SJCRH30 (cell line): ENCODE measurements around the gene SNAP29. TPM values are rescaled to one million over a fixed set of nuclear protein-coding genes. Genes with fewer than 3 reads are reported as not detected.
"Not testable (repeated sequence)": the region's sequence is repeated elsewhere in the genome, so short reads cannot be mapped to it uniquely, and the experiment has no call there.

Experiments
- DNase-seq, 2 experiments: peaks; one replicate each; pipeline ENCODE4 v3.0.0-alpha.2; 2015 to 2020
- H3K27ac ChIP-seq: fragments of 250-450 bp; sonication (Bioruptor Pico); 2 replicates; pipeline ENCODE4 v1.5.1; 2020; ENCODE audit warnings: mild to moderate bottlenecking, moderate library complexity
- H3K27me3 ChIP-seq: fragments of 250-450 bp; sonication (Bioruptor Pico); 2 replicates; pipeline ENCODE4 v1.5.1; 2020; ENCODE audit warnings: mild to moderate bottlenecking, moderate library complexity
- H3K36me3 ChIP-seq: fragments of 250-450 bp; sonication (Bioruptor Pico); 2 replicates; pipeline ENCODE4 v1.5.1; 2020; ENCODE audit warnings: mild to moderate bottlenecking, moderate library complexity
- H3K4me1 ChIP-seq: fragments of 250-450 bp; sonication (Bioruptor Pico); 2 replicates; pipeline ENCODE4 v1.5.1; 2020; ENCODE audit warnings: mild to moderate bottlenecking, moderate library complexity
- H3K4me3 ChIP-seq: fragments of 250-450 bp; sonication (Bioruptor Pico); 2 replicates; pipeline ENCODE4 v1.5.1; 2020; ENCODE audit warnings: mild to moderate bottlenecking, moderate library complexity
- H3K9me3 ChIP-seq: fragments of 250-450 bp; sonication (Bioruptor Pico); replicated peaks from 2 replicates; pipeline ENCODE4 v1.5.1; 2020; ENCODE audit warnings: mild to moderate bottlenecking, moderate library complexity
- total RNA-seq: library from RNA; depleted of rRNA; stranded (reverse); fragments of >200 nt; shearing (Covaris generic); gene quantifications from 2 replicates; pipeline ENCODE4 v1.2.3, GENCODE V29; 2014

SNAP29 gene
- total RNA-seq, 1 experiment from 2014 or later = 17.7 TPM

DNA sequence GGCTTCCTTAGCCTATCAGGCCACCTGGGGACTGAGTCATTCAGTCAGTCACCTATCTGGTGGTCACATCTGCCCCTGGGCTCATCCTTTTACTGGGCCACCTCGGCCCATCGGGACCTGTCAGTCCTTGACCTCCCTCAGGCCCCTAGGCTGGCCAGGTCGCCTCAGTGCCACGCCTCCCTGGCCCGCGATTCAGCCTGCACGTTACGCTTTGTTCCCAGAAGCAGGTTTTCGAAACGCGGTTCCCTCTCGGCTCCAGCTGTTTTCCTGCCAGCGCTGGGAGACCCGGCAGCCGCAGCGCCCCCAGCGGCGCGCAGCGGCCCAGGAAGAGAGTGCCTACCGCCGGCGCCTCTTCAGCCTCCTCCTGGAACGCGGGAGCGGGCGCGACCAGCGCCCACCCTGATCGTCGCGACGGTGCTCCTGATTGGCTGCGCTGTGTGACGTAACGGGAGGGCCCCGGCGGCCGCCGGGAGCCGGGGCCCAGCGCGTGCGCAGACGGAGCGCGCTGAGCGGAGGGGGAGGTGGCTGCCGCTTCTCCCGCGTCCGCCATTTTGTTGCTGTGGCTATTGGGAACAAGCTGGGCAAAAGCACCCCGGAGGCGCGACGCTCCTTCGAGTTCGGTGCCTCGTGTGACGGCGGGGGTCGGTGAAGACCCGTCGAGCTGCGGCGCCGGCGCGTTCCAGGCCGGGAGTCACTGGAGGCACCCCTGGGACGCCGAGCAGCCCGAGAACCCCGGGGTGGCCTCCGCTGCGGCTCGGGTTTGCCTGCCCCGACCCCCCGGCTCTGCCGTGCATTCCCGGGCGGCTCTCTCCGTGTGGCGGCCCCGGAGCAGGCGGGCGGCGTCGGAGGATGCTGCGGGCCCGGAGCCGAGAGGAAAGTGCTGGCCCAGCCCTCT, 58.4 kb downstream of the SNAP29 start, which contains the start of gene CRKL:
TSS of gene CRKL (plus strand) at position 492 of the 895 bp plus-strand sequence. CDS start 528 bp downstream, outside the sequence.
- H3K36me3 ChIP-seq = peaks cover 11% of the 10 kb centered on the region
- no peaks in the 10 kb centered on the region for H3K9me3 ChIP-seq
- H3K27ac ChIP-seq = peak within 1 kb of the TSS; percentile 83
- no peaks in the 10 kb centered on the region for H3K27me3 ChIP-seq
- peak within 1 kb of the TSS; percentile 95 for H3K4me3 ChIP-seq
- H3K4me1 ChIP-seq = 0 out of 2 replicates have a peak, but pooled peaks cover 3% of the 10 kb centered on the region
- peak; percentile 97 to 98 for DNase-seq

DNA sequence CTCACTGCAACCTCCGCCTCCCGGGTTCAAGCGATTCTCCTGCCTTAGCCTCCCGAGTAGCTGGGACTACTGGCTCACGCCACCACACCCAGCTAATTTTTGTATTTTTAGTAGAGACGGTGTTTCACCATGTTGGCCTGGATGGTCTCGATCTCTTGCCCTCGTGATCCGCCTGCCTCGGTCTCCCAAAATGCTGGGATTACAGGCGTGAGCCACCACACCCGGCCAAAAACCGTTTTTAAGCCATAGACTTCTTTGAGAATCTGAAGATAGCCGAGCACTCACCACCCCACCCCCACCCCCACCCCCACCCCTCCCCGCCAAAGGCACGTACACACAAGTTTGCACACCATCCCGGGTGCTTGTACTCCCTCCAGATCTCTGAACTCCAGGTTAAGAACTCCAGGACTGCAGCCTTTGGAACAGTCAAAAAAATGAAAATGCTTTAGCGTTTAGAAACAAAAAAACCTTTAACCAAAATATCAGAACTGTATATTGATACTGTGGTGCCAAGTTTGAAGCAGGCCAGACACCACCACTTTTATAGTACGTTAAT, 59.9 kb downstream of the SNAP29 start:
- Histone ChIP-seq H3K27me3 (no peaks in the 10 kb centered on the region), H3K36me3 (peaks cover 17% of the 10 kb centered on the region), H3K27ac (no peak overlapping the region), H3K4me1 (0 out of 2 replicates have a peak, but pooled peaks cover 3% of the 10 kb centered on the region), H3K4me3 (peak overlapping the region; percentile 95), H3K9me3 (no peaks in the 10 kb centered on the region)
- DNase-seq = peak in 1 of 2 experiments; percentile 17

DNA sequence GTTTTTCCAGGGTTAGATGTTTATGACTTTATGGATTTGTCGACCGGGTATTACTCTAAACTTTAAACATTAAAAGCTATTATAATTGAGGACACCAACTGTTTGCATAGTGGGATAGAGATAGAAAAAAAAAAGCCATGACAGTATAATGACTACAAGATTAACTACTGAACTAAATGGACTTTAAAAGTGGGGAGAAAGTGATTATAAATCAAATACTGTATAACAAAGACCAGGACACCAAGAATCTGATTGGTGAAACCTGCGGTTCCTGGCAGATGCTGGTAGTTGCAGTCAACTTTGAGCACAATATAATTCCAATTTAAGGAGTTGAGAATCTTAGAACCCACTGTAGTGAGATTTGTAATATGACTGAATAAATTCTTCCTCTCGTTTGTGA, 60.9 kb downstream of the SNAP29 start:
- H3K27ac ChIP-seq = no peak overlapping the region
- H3K4me3 ChIP-seq = peak overlapping the region; percentile 95
- 0 out of 2 replicates have a peak, but pooled peaks cover 3% of the 10 kb centered on the region for H3K4me1 ChIP-seq
- no peaks in the 10 kb centered on the region for H3K27me3 ChIP-seq
- DNase-seq = no peak
- peaks cover 21% of the 10 kb centered on the region for H3K36me3 ChIP-seq
- no peaks in the 10 kb centered on the region for H3K9me3 ChIP-seq

DNA sequence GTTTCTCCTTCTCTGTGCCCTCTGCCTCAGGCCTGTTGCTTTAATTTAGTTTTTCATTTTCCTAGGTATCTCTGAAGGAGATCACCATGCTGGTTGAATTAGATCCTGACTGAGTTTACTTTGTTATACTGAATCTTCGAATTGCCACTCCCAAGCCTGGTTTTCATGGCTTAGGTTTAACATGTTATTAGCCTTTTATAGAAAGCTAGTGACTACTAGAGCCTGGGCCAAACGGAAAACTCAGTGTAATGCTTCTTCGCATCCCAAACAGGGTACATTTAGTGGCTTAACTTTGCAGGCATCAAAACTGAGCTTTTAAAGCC, 62.0 kb downstream of the SNAP29 start:
- Histone ChIP-seq H3K4me1 (0 out of 2 replicates have a peak, but pooled peaks cover 3% of the 10 kb centered on the region), H3K36me3 (peaks cover 28% of the 10 kb centered on the region), H3K9me3 (no peaks in the 10 kb centered on the region), H3K27me3 (no peaks in the 10 kb centered on the region), H3K27ac (no peak overlapping the region), H3K4me3 (no peak overlapping the region)
- DNase-seq = no peak

DNA sequence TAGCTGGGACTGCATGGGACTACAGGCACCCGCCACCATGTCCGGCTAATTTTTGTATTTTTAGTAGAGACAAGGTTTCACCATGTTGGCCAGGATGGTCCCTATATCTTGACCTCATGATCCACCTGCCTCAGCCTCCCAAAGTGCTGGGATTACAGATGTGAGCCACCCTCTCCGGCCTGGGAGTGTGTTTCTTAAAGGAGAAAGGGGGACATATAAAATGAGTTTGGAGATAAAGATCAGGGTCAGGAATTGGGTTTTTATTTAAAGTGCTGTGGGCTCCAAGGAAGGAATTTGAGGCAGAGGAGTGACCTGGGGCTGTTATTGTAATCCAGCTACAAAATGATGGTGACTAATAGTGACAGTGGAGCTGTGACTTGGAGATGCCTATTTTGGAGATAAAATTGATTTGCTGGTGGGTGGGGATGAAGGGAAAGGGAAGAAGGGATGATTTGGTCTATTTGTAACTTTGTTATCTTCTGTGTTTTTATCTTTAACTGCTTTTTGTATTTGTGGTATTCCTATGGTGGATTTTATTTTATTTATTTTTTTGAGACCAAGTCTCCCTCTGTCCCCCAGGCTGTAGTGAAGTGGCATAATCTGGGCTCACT, 63.4 kb downstream of the SNAP29 start:
- H3K4me1 ChIP-seq = 0 out of 2 replicates have a peak, but pooled peaks cover 3% of the 10 kb centered on the region
- DNase-seq = no peak
- no peak overlapping the region for H3K4me3 ChIP-seq
- peaks cover 32% of the 10 kb centered on the region for H3K36me3 ChIP-seq
- H3K27ac ChIP-seq = no peak overlapping the region
- H3K9me3 ChIP-seq = no peaks in the 10 kb centered on the region
- H3K27me3 ChIP-seq = no peaks in the 10 kb centered on the region

DNA sequence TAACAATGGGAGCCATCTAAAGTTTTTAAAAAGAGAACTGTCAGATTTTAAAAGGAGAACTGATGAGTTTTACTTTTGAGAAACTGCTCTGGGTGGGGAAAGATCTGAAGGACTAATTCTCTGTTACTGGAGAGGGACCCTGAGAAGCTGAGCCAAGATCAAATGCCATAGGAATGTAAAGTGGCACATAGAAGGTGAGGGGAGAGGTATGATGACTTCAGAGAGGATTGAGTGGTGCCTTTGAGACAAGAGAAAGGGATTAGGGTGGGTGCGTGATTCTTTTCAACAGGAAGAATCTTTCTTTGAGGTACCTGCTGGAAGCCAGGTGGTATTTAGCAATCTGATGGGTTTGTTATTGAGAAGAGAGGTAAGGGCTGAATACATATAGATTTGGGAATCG, 67.4 kb downstream of the SNAP29 start:
- H3K36me3 ChIP-seq = peaks cover 24% of the 10 kb centered on the region
- H3K4me3 ChIP-seq = no peak overlapping the region
- H3K4me1 ChIP-seq = no peaks in the 10 kb centered on the region
- H3K9me3 ChIP-seq = no peaks in the 10 kb centered on the region
- H3K27ac ChIP-seq = no peak overlapping the region
- H3K27me3 ChIP-seq = no peaks in the 10 kb centered on the region
- DNase-seq = no peak

DNA sequence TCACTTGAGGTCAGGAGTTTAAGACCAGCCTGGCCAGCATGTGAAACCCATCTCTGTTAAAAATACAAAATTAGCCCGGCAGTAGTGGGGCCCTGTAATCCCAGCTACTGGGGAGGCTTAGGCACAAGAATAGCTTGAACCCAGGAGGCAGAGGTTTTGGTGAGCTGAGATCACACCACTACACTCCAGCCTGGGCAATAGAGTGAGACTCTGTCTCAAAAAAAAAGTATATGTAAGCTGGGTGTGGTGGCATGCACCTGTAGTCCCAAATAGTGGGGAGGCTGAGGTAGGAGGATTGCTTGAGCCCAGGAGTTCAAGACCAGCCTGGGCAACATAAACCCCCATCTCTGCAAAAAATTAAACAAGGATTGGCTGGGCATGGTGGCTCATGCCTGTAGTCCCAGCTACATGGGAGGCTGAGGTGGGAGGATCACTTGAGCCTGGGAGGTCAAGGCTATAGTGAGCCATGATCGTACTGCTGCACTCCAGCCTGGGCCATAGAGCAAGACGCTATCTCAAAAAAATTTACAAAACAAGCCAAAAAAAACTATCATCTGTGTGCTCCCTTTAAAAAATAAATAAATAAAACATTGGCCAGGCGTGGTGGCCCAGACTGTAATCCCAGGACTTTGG, 69.2 kb downstream of the SNAP29 start:
- Histone ChIP-seq H3K36me3 (peaks cover 18% of the 10 kb centered on the region), H3K4me3 (no peak overlapping the region), H3K27ac (no peak overlapping the region), H3K4me1 (no peaks in the 10 kb centered on the region), H3K9me3 (no peaks in the 10 kb centered on the region), H3K27me3 (no peaks in the 10 kb centered on the region)
- DNase-seq = no peak

DNA sequence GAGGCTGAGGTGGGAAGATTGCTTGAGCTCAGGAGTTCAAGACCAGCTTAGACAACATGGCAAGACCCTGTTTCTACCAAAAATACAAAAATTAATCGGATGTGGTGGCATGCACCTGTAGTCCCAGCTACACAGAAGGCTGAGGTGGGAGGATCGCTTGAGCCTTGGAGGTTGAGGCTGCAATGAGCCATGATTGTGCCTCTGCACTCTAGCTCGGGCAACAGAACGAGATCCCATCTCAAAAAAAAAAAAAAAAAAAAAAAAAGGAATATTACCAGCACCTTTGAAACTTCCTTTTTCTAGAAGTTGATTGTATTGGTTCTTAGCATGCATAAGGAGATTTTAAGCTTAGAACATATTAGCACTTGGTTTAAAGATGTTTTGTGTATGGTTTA, 69.8 kb downstream of the SNAP29 start:
- Histone ChIP-seq H3K27me3 (no peaks in the 10 kb centered on the region), H3K4me3 (no peak overlapping the region), H3K9me3 (no peaks in the 10 kb centered on the region), H3K36me3 (peaks cover 18% of the 10 kb centered on the region), H3K27ac (no peak overlapping the region), H3K4me1 (no peaks in the 10 kb centered on the region)
- no peak for DNase-seq

DNA sequence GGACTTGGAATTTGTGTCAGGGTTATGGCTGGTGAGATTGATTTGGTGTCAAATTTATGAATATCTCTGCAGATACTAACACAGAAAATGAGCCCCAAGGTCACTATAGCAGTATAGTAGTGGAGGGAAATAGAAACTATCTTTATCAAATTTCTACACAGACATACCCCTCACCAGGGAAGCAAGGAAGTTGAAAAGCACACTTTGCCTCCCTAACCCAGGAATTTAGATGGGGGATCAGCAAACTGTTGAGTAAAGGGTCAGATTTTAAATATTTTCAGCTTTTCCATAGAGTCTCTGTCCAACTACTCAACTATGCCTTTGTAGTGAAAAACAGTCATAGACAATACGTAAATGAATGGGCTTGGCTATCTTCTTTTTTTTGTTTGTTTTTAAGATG, 71.2 kb downstream of the SNAP29 start:
- no peaks in the 10 kb centered on the region for H3K4me1 ChIP-seq
- H3K9me3 ChIP-seq = no peaks in the 10 kb centered on the region
- no peak for DNase-seq
- H3K4me3 ChIP-seq = no peak overlapping the region
- H3K36me3 ChIP-seq = peaks cover 25% of the 10 kb centered on the region
- no peak overlapping the region for H3K27ac ChIP-seq
- no peaks in the 10 kb centered on the region for H3K27me3 ChIP-seq

DNA sequence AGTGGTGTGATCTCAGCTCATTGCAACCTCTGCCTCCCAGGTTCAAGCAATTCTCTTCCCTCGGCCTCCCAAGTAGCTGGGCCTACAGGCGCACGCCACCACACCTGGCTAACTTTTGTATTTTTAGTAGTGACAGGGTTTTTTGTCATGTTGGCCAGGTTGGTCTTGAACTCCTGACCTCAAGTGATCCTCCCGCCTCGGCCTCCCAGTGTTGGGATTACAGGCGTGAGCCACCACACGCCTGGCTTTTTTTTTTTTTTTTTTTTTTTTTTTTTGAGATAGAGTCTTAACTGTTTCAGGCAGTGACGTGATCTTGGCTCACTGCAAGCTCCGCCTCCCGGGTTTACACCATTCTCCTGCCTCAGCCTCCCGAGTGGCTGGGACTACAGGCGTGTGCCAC, 71.6 kb downstream of the SNAP29 start:
- not testable (repeated sequence) for H3K9me3 ChIP-seq, DNase-seq
- peaks cover 23% of the 10 kb centered on the region for H3K36me3 ChIP-seq

DNA sequence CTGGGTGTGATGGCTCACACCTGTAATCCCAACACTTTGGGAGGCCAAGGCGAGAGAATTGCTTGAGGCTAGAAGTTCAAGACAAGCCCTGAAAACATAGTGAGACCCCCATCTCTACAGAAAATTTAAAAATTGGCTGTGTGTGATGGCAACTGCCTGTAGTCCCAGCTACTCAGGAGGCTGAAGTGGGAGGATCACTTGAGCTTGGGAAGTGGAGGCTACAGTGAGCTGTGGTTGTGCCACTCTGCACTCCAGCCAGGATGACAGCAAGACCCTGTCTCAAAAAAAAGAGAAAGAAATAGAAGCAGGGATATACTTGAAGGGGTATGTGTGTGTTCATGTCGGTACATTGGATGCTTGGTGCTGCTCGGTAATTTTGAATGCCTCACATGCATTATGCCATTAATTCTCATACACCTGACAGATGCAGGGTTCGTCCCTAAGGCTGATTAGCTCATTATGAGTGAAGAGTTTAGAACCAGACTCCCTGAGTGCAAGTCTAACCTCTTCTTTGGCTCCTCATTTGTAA, 72.4 kb downstream of the SNAP29 start:
- H3K9me3 ChIP-seq = no peaks in the 10 kb centered on the region
- no peaks in the 10 kb centered on the region for H3K27me3 ChIP-seq
- DNase-seq = no peak
- peaks cover 23% of the 10 kb centered on the region for H3K36me3 ChIP-seq
- no peak overlapping the region for H3K4me3 ChIP-seq
- no peak overlapping the region for H3K27ac ChIP-seq
- H3K4me1 ChIP-seq = no peaks in the 10 kb centered on the region

More for the DNA sequence above, 71.6 kb downstream of the SNAP29 start:
- H3K27ac ChIP-seq, H3K27me3 ChIP-seq, H3K4me3 ChIP-seq, H3K4me1 ChIP-seq: not testable (repeated sequence)

DNA sequence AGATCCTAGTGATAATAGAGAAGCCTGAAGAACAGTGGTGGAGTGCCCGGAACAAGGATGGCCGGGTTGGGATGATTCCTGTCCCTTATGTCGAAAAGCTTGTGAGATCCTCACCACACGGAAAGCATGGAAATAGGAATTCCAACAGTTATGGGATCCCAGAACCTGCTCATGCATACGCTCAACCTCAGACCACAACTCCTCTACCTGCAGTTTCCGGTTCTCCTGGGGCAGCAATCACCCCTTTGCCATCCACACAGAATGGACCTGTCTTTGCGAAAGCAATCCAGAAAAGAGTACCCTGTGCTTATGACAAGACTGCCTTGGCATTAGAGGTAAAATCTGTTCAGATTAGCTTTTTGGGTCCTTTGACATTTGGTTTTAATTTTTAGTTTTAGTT, 75.1 kb downstream of the SNAP29 start:
- Histone ChIP-seq H3K36me3 (peaks cover 45% of the 10 kb centered on the region), H3K27ac (no peak overlapping the region)

DNA sequence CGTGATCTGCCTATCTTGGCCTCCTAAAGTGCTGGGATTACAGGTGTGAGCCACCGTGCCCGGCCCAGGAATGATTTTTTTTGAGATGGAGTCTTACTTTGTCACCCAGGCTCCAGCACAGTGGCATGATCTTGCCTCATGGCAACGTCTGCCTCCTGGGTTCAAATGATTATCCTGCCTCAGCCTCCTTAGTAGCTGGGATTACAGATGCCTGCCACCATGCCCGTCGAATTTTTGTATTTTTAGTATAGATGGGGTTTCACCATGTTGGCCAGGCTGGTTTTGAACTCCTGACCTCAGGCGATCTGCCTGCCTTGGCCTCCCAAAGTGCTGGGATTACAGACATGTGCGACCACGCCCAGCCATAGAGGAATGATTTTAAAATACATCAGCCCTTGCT, 76.2 kb downstream of the SNAP29 start:
- DNase-seq, H3K27ac ChIP-seq, H3K9me3 ChIP-seq, H3K27me3 ChIP-seq, H3K4me3 ChIP-seq, H3K4me1 ChIP-seq: not testable (repeated sequence)
- peaks cover 44% of the 10 kb centered on the region for H3K36me3 ChIP-seq

More for the DNA sequence above, 75.1 kb downstream of the SNAP29 start:
- no peak for DNase-seq
- Histone ChIP-seq H3K9me3 (no peaks in the 10 kb centered on the region), H3K27me3 (no peaks in the 10 kb centered on the region), H3K4me3 (no peak overlapping the region), H3K4me1 (no peaks in the 10 kb centered on the region)

DNA sequence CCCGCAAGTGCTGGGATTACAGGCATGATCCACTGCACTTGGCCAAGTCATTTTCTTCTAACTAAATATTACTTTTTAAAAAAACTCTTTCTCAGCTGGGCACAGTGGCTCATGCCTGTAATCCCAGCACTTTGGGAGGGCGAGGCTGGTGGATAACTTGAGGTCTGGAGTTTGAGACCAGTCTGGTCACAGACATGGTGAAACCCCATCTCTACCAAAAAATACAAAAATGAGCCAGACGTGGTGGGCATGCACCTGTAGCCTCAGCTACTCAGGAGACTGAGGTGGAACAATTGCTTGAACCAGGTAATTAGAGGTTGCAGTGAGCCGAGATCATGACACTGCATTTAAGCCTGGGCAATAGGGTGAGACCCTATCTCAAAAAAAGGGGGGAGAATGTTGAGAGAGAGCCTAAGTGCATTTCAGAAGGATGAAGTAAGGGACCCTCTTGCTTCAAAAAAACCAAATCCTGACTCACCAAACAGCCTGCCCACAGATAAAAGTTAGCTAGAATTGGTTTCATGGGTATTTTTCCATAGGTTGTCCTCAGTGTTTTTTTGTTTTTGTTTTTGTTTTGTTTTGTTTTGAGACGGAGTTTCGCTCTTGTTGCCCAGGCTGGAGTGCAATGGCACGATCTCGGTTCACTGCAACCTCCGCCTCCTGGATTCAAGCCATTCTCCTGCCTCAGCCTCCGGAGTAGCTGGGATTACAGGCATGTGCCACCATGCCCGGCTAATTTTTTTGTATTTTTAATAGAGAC, 77.2 kb downstream of the SNAP29 start:
- not testable (repeated sequence) for H3K9me3 ChIP-seq, H3K4me1 ChIP-seq, H3K27me3 ChIP-seq, DNase-seq, H3K4me3 ChIP-seq, H3K27ac ChIP-seq
- H3K36me3 ChIP-seq = peaks cover 46% of the 10 kb centered on the region
